Measurements from ENCODE around the gene OR2M4.
"Not testable (repeated sequence)": the region's sequence is repeated elsewhere in the genome, so short reads cannot be mapped to it uniquely, and the experiment has no call there.

The OR2M4 gene

GRCh38 chr1:248231117-248231516, at the start of gene OR2M4:
TSS of gene OR2M4 (plus strand) at chr1:248231417. CDS start at chr1:248238929, 7,512 bp downstream.
- no peak for FAIRE-seq

GRCh38 chr1:248183996-248184395, 47.2 kb upstream of the OR2M4 start:
- no peak for FAIRE-seq

GRCh38 chr1:248187363-248187762, 43.9 kb upstream of the OR2M4 start:
- no peak for FAIRE-seq

- FAIRE-seq, result no peak
These were observed 42.2 kb upstream of the OR2M4 start for GRCh38 chr1:248189026-248189425.

GRCh38 chr1:248194117-248194516, 37.1 kb upstream of the OR2M4 start:
- no peak for FAIRE-seq

- FAIRE-seq, result no peak
These were observed 34.3 kb upstream of the OR2M4 start, which contains the start of gene OR2M3 for GRCh38 chr1:248196965-248197364. TSS of gene OR2M3 (plus strand) at chr1:248197265. CDS start at chr1:248203068, 5,803 bp downstream.

- FAIRE-seq, result no peak
These were observed 15.3 kb upstream of the OR2M4 start for GRCh38 chr1:248215880-248216279.

- FAIRE-seq, result no peak
These were observed 5.7 kb upstream of the OR2M4 start for GRCh38 chr1:248225537-248225936.

GRCh38 chr1:248229360-248229908, 1.8 kb upstream of the OR2M4 start:
- FAIRE-seq, result no peak

GRCh38 chr1:248239478-248239877, 8.3 kb downstream of the OR2M4 start:
- no peak for FAIRE-seq

- no peak for FAIRE-seq
These were observed 12.0 kb downstream of the OR2M4 start for GRCh38 chr1:248243204-248243603.

- not testable (repeated sequence) for FAIRE-seq
These were observed 28.1 kb downstream of the OR2M4 start for GRCh38 chr1:248259309-248259708.

- FAIRE-seq, result no peak
These were observed 37.0 kb downstream of the OR2M4 start for GRCh38 chr1:248268178-248268577.

GRCh38 chr1:248273225-248273624, 42.0 kb downstream of the OR2M4 start:
- not testable (repeated sequence) for FAIRE-seq

- FAIRE-seq, result no peak
These were observed 46.7 kb downstream of the OR2M4 start, which contains the start of gene OR2T33 for GRCh38 chr1:248277876-248278275. TSS of gene OR2T33 (minus strand) at chr1:248277976. CDS start at chr1:248273814, 4,162 bp downstream.

GRCh38 chr1:248288391-248288790, 57.2 kb downstream of the OR2M4 start:
- FAIRE-seq, result no peak

All from endometrium (tissue), 2 donors.